Mesendoderm (in vitro differentiated cells): ENCODE measurements around the gene LZIC.

Experiments
- DNase-seq: peaks from one replicate; pipeline ENCODE4 v3.0.0; 2013
- H2AK5ac ChIP-seq: 2 replicates; pipeline ENCODE4 v1.6.1; 2013; ENCODE audit warnings: low read length, inconsistent platforms
- H2BK120ac ChIP-seq: 2 replicates; pipeline ENCODE4 v1.6.1; 2013; ENCODE audit warnings: low read depth, mild to moderate bottlenecking, low read length, moderate library complexity, mixed read lengths
- H2BK15ac ChIP-seq: replicated peaks from 2 replicates; pipeline ENCODE4 v1.6.1; 2013; ENCODE audit warnings: low read depth, mild to moderate bottlenecking, moderate library complexity
- H2BK5ac ChIP-seq: 2 replicates; pipeline ENCODE4 v1.6.1; 2013; ENCODE audit warnings: low read length, inconsistent platforms
- H3K18ac ChIP-seq: 2 replicates; pipeline ENCODE4 v1.6.1; 2013; ENCODE audit warnings: mild to moderate bottlenecking, low read length, mixed read lengths
- H3K23ac ChIP-seq: one replicate; pipeline ENCODE4 v1.6.1; 2013; ENCODE audit warnings: low read length
- H3K27ac ChIP-seq: 2 replicates; pipeline ENCODE4 v1.5.1; 2013; ENCODE audit warnings: low read depth, mild to moderate bottlenecking, inconsistent platforms, low read length, moderate library complexity
- H3K27me3 ChIP-seq: 2 replicates; pipeline ENCODE4 v1.6.1; 2013; ENCODE audit warnings: low read length, control low read depth, mild to moderate bottlenecking, inconsistent platforms; ENCODE audit not compliant: insufficient read depth, poor library complexity
- H3K36me3 ChIP-seq: 2 replicates; pipeline ENCODE4 v1.6.1; 2013; ENCODE audit warnings: low read length, inconsistent platforms; ENCODE audit not compliant: control insufficient read depth, insufficient read depth
- H3K4ac ChIP-seq: one replicate; pipeline ENCODE4 v1.6.1; 2013; ENCODE audit warnings: low read depth, mild to moderate bottlenecking, low read length, moderate library complexity
- H3K4me1 ChIP-seq: 2 replicates; pipeline ENCODE4 v1.6.1; 2013; ENCODE audit warnings: low read depth, low read length, inconsistent platforms; ENCODE audit not compliant: control insufficient read depth
- H3K4me2 ChIP-seq: 2 replicates; pipeline ENCODE4 v1.6.1; 2013; ENCODE audit warnings: low read length
- H3K4me3 ChIP-seq: 2 replicates; pipeline ENCODE4 v1.5.1; 2013; ENCODE audit warnings: mild to moderate bottlenecking, low read length
- H3K56ac ChIP-seq: one replicate; pipeline ENCODE4 v1.6.1; 2013; ENCODE audit warnings: low read length
- H3K79me1 ChIP-seq: 2 replicates; pipeline ENCODE4 v1.6.1; 2013; ENCODE audit warnings: low read length, inconsistent platforms
- H3K79me2 ChIP-seq: 2 replicates; pipeline ENCODE4 v1.6.1; 2013; ENCODE audit warnings: mild to moderate bottlenecking, low read length; ENCODE audit not compliant: control insufficient read depth, insufficient read depth
- H3K9ac ChIP-seq: 2 replicates; pipeline ENCODE4 v1.6.1; 2013; ENCODE audit warnings: low read length, inconsistent platforms
- H4K5ac ChIP-seq: one replicate; pipeline ENCODE4 v1.6.1; 2013; ENCODE audit warnings: low read length
- H4K8ac ChIP-seq: one replicate; pipeline ENCODE4 v1.6.1; 2013; ENCODE audit warnings: low read depth, mild to moderate bottlenecking, control low read depth, low read length, moderate library complexity
- whole genome bisulfite sequencing: extraction: QIAGEN DNeasy Blood & Tissue Kit; methylation state at CpG from one replicate; pipeline ENCODE4 v1.1.7; 2013; ENCODE audit warnings: low lambda C conversion rate, missing lambda C conversion rate; ENCODE audit not compliant: insufficient coverage; ENCODE audit errors: extremely low coverage; 5-methylcytosine and 5-hydroxymethylcytosine counted together

LZIC gene

DNA sequence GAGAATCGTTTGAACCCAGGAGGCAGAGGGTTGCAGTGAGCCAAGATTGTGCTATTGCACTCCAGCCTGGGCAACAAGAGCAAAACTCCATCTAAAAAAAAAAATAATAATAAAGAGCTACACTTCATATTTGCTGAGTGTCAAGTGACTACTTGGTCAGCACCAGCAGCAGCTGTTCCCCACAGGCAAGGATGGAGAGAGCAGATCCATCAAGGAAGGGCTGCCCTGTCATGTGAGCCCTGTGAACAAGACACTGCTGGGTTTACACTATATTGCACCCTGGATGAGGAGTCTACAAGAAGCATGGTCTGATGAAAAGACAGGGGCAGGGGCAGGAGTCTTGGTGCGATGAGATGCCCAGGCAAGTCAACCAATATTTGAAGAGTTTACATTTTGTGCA is 36.7 kb downstream of the LZIC start:
- Histone ChIP-seq H2BK15ac (no peak overlapping the region), H2AK5ac (no peak overlapping the region), H3K4me3 (no peak overlapping the region), H3K36me3 (no peaks in the 10 kb centered on the region), H3K79me2 (peaks cover 4% of the 10 kb centered on the region), H3K9ac (no peak overlapping the region), H3K23ac (no peak overlapping the region), H3K4me2 (no peak overlapping the region), H3K79me1 (peaks cover 8% of the 10 kb centered on the region), H3K27ac (no peak overlapping the region), H3K56ac (no peak overlapping the region), H3K27me3 (no peaks in the 10 kb centered on the region), H4K8ac (no peak overlapping the region), H3K4me1 (no peaks in the 10 kb centered on the region), H3K4ac (no peak overlapping the region), H4K5ac (no peak overlapping the region), H2BK120ac (no peak overlapping the region), H2BK5ac (no peak overlapping the region), H3K18ac (no peak overlapping the region)
- no CpG with 5 or more reads among the region's 2 CpGs for WGBS
- no peak for DNase-seq

DNA sequence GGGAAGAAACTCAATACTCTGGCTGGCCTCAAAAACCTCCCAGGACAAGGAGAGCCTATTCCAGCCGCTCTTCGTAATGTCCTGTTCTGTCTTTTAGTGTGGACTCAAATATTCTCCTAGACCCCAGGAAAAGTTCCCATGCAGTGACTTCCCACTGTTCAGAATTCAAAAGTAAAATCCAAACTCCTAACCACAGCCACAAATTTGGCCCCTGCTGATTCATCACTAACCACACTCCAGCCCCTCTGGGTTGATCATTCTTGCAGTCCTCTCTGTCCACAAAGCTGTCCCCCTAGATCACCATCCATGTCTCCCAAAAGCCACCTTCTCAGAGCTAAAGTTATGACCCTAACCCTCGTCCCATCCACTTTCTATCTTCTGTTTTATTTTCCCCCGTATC is 38.2 kb downstream of the LZIC start:
- Histone ChIP-seq H2BK15ac (no peak overlapping the region), H3K79me2 (peaks cover 4% of the 10 kb centered on the region), H3K4ac (no peak overlapping the region), H3K56ac (no peak overlapping the region), H3K27ac (no peak overlapping the region), H3K4me1 (no peaks in the 10 kb centered on the region), H4K5ac (no peak overlapping the region), H3K4me2 (no peak overlapping the region), H3K4me3 (no peak overlapping the region), H2BK120ac (no peak overlapping the region), H3K23ac (no peak overlapping the region), H3K27me3 (no peaks in the 10 kb centered on the region), H3K36me3 (no peaks in the 10 kb centered on the region), H3K18ac (no peak overlapping the region), H3K9ac (no peak overlapping the region), H3K79me1 (peaks cover 8% of the 10 kb centered on the region), H2AK5ac (no peak overlapping the region), H2BK5ac (no peak overlapping the region), H4K8ac (no peak overlapping the region)
- no peak for DNase-seq
- WGBS = 100% methylated on average over 2 of the region's 4 CpGs

DNA sequence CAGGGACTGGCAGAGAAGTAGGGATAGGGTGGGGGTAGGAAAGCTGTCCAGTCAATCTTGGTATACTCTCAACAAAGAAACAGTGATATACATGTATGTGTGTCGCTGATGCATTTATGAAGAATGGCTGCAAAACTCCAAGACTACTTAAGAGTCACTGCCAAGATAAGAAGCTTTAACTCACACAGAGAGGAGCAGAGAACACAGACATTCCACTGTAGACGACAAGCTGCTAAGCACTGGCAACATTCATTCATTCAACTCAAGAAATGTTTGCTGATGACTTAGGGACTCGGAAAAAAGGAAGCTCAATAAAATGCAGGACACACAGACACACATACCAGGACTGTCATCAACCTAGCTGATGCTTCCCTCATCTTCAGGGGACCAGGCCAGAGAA is 38.6 kb downstream of the LZIC start:
- Histone ChIP-seq H4K5ac (no peak overlapping the region), H3K9ac (no peak overlapping the region), H3K56ac (no peak overlapping the region), H3K79me2 (peaks cover 4% of the 10 kb centered on the region), H2BK5ac (no peak overlapping the region), H4K8ac (no peak overlapping the region), H3K18ac (no peak overlapping the region), H2BK120ac (no peak overlapping the region), H2AK5ac (no peak overlapping the region), H3K27me3 (no peaks in the 10 kb centered on the region), H3K4me3 (no peak overlapping the region), H3K27ac (no peak overlapping the region), H3K36me3 (no peaks in the 10 kb centered on the region), H3K4me1 (no peaks in the 10 kb centered on the region), H3K79me1 (peaks cover 7% of the 10 kb centered on the region), H2BK15ac (no peak overlapping the region), H3K4me2 (no peak overlapping the region), H3K23ac (no peak overlapping the region), H3K4ac (no peak overlapping the region)
- DNase-seq = no peak
- WGBS = no CpG with 5 or more reads among the region's 3 CpGs

GRCh38 chr1:9903801-9904527 is 39.2 kb downstream of the LZIC start:
- Histone ChIP-seq H3K79me1 (peaks cover 3% of the 10 kb centered on the region), H3K56ac (no peak overlapping the region), H3K4me1 (no peaks in the 10 kb centered on the region), H3K79me2 (peaks cover 2% of the 10 kb centered on the region), H3K27ac (no peak overlapping the region), H3K4me3 (no peak overlapping the region), H3K4me2 (no peak overlapping the region), H3K4ac (no peak overlapping the region), H3K27me3 (no peaks in the 10 kb centered on the region), H3K9ac (no peak overlapping the region), H3K18ac (no peak overlapping the region), H4K8ac (no peak overlapping the region), H2BK5ac (no peak overlapping the region), H4K5ac (no peak overlapping the region), H2BK15ac (no peak overlapping the region), H2AK5ac (no peak overlapping the region), H2BK120ac (no peak overlapping the region), H3K23ac (no peak overlapping the region), H3K36me3 (no peaks in the 10 kb centered on the region)
- WGBS = no CpG with 5 or more reads among the region's 9 CpGs
- DNase-seq = no peak

GRCh38 chr1:9902060-9902452 is 41.1 kb downstream of the LZIC start:
- H4K8ac ChIP-seq = no peak overlapping the region
- WGBS = no CpG with 5 or more reads among the region's 6 CpGs

More at GRCh38 chr1:9902060-9902452, 41.1 kb downstream of the LZIC start:
- H3K9ac ChIP-seq = no peak overlapping the region
- H2BK5ac ChIP-seq = no peak overlapping the region
- H3K4me1 ChIP-seq = no peaks in the 10 kb centered on the region
- no peak overlapping the region for H3K4me2 ChIP-seq
- H3K27ac ChIP-seq = no peak overlapping the region
- H2BK15ac ChIP-seq = no peak overlapping the region
- no peaks in the 10 kb centered on the region for H3K36me3 ChIP-seq
- peaks cover 2% of the 10 kb centered on the region for H3K79me1 ChIP-seq
- no peak overlapping the region for H3K23ac ChIP-seq
- H2AK5ac ChIP-seq = no peak overlapping the region
- no peak overlapping the region for H3K18ac ChIP-seq
- H2BK120ac ChIP-seq = no peak overlapping the region
- no peak for DNase-seq
- H3K56ac ChIP-seq = no peak overlapping the region
- H3K27me3 ChIP-seq = no peaks in the 10 kb centered on the region
- no peak overlapping the region for H4K5ac ChIP-seq
- no peaks in the 10 kb centered on the region for H3K79me2 ChIP-seq
- H3K4me3 ChIP-seq = no peak overlapping the region
- no peak overlapping the region for H3K4ac ChIP-seq
